Measurements from ENCODE around the gene NIN. TPM values are rescaled to one million over a fixed set of nuclear protein-coding genes. Genes with fewer than 3 reads are reported as not detected.
A peak's percentile ranks its signal among the peaks of the same experiment; 100 is the strongest.

The NIN gene
- 10 to 100 TPM; 94.5 to 95.2 TPM for total RNA-seq

DNA sequence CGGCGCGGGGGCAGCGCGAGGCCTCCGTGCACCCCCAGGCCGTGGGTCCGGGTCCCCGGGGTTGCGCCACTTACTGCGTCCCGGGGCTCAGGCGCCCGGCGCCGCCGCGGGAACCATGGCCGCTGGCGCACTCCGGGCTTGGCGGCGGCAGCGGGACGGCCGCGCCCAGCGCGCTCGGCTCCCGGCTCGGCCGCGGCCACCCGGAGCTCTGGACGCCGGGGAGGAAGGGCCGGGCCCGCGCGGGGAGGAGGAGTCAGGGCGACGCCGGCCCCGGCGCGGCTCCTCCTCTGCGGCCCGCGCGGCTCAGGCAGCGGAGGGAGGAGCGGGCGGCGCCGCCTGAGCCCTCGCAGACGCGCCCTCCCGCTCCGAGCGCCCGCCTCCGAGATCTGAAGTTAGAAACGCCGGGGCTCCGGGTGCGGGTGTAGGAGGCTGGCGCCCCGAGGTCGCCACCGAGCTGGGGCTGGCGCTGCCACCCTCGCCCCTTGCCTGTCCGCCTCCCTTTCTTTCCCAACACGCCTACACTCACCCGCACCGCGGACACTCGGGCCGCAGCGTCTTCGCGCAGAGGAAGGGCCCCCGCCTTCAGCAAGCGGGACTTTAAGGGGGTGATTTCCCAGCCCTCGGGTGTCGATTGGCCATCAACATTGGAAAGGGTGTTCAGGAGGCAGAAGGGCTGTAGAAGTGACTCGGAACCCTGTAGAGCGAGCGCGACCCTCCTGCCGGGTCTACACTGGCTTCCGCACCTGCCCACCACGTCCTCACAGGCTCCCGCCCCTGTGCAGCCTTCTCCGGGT is at the start of gene NIN:
NIN (minus strand) TSS at position 231 of the 794 bp plus-strand sequence. CDS start 9,106 bp downstream, outside the sequence.
- no peaks in the 10 kb centered on the region for H3K9me3 Mint-ChIP-seq

GRCh38 chr14:50875359-50876070 is 44.6 kb upstream of the NIN start:
- peaks cover 39% of the 10 kb centered on the region for H3K4me1 Mint-ChIP-seq
- peaks cover 82% of the 10 kb centered on the region for H3K27me3 Mint-ChIP-seq
- peak overlapping the region; percentile 5 for H3K4me3 Mint-ChIP-seq
- peak; percentile 85 for DNase-seq
- CTCF ChIA-PET = interaction anchor here (0.6 to 1.1 kb wide), 2 partner anchors 15 to 18 kb away, joined by 3 to 4 read pairs; no protein-coding TSS in a partner anchor
- H3K27ac Mint-ChIP-seq = no peak overlapping the region
- POLR2A ChIA-PET = no interaction called here
- H3K36me3 Mint-ChIP-seq (ENCODE audit: low read depth) = no peaks in the 10 kb centered on the region
- H3K9me3 Mint-ChIP-seq = no peaks in the 10 kb centered on the region

More for the DNA sequence above, at the start of gene NIN:
- CTCF ChIA-PET = interaction anchor here (0.8 to 1.4 kb wide), 3 partner anchors 9 to 29 kb away, joined by 4 to 5 read pairs (median 5); no protein-coding TSS in a partner anchor
- Mint-ChIP-seq H3K27ac (peak within 1 kb of the TSS; percentile 94), H3K4me3 (peak within 1 kb of the TSS; percentile 98), H3K27me3 (peaks cover 11% of the 10 kb centered on the region), H3K4me1 (peaks cover 61% of the 10 kb centered on the region), H3K36me3 (ENCODE audit: low read depth) (peaks cover 26% of the 10 kb centered on the region)
- DNase-seq = peak; percentile 78
- POLR2A ChIA-PET = no interaction called here

- no peaks in the 10 kb centered on the region for H3K9me3 Mint-ChIP-seq
- ChIA-PET POLR2A (no interaction called here), CTCF (interaction anchor here (0.6 to 1.1 kb wide), 2 partner anchors 14 to 17 kb away, joined by 3 to 4 read pairs; no protein-coding TSS in a partner anchor)
- no peak for DNase-seq
- no peaks in the 10 kb centered on the region for H3K36me3 Mint-ChIP-seq (ENCODE audit: low read depth)
- H3K4me3 Mint-ChIP-seq = peak overlapping the region; percentile 5
- peaks cover 83% of the 10 kb centered on the region for H3K27me3 Mint-ChIP-seq
- no peak overlapping the region for H3K27ac Mint-ChIP-seq
- peaks cover 39% of the 10 kb centered on the region for H3K4me1 Mint-ChIP-seq
Measured at GRCh38 chr14:50874757-50875156, 43.8 kb upstream of the NIN start.

DNA sequence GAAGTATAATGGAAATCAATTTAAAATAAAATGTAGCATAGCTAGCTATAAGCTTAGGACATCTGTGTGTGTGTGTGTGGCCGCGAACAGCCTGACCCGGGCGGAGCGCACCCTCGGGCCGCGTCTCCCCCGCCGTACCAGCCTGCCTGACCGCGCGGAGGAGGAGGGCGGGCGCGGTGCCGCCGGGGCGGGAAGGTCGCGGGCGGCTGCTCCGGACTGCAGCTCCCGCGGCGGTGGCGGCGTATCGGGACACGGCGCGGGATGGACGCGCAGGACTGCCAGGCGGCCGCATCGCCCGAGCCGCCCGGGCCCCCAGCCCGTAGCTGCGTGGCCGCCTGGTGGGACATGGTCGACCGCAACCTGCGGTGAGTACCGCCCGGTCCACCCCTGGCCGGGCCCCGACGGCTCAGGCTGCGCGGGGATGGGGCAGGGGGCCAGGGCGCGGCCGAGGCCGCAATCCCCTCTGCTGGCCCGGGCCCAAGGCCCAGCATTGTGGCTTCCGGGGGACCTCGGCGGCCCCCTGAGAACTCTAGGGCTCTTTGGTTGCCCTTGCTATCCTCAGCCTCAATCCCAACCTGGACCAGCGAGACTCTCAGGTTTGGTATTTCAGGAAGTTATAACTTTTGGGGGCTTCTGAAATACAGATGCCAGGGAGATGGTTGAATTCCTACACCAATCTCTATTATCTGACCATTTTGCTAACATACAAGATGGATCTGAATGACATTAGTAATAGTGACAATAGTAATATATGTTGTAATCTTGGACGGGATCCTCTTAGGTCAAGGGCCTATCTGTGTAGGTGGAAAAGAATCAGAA is 41.2 kb upstream of the NIN start, which contains the start of gene ABHD12B:
ABHD12B (plus strand) TSS at position 140 of the 819 bp plus-strand sequence; CDS start at position 262, 122 bp downstream.
- Mint-ChIP-seq H3K4me3 (no peak within 1 kb of the TSS), H3K9me3 (no peaks in the 10 kb centered on the region), H3K36me3 (ENCODE audit: low read depth) (no peaks in the 10 kb centered on the region), H3K4me1 (peaks cover 39% of the 10 kb centered on the region), H3K27me3 (peaks cover 80% of the 10 kb centered on the region), H3K27ac (no peak within 1 kb of the TSS)
- ChIA-PET POLR2A (no interaction called here), CTCF (interaction anchor here (0.6 kb wide), 1 partner anchor 60 kb away, joined by 5 read pairs; no protein-coding TSS in a partner anchor)
- DNase-seq = no peak

DNA sequence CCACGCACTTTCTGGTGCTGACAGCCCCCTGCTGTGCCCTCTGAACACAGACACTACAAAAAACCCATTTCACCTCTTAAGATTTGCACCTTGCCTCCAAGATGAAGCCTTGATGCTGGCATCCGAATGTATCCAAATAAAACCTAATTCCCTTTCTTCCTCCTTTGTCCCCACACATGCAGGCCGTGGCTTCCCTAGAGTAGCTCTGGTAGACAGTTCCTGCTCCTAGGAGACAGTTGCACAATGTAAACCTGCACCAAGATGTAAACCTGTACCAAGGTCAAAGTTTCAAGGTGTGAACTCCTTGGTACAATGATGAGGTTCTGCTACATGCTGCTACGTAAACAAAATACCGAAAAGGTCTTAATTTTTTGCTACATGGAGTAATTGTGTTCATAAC is 40.3 kb upstream of the NIN start:
- Mint-ChIP-seq H3K36me3 (ENCODE audit: low read depth) (no peaks in the 10 kb centered on the region), H3K4me1 (peaks cover 38% of the 10 kb centered on the region), H3K4me3 (no peak overlapping the region), H3K9me3 (no peaks in the 10 kb centered on the region), H3K27ac (no peak overlapping the region), H3K27me3 (peaks cover 79% of the 10 kb centered on the region)
- no peak for DNase-seq
- POLR2A ChIA-PET = no interaction called here
- CTCF ChIA-PET = interaction anchor here (1.2 to 1.4 kb wide), 2 partner anchors 11 to 42 kb away, joined by 3 to 12 read pairs; no protein-coding TSS in a partner anchor

DNA sequence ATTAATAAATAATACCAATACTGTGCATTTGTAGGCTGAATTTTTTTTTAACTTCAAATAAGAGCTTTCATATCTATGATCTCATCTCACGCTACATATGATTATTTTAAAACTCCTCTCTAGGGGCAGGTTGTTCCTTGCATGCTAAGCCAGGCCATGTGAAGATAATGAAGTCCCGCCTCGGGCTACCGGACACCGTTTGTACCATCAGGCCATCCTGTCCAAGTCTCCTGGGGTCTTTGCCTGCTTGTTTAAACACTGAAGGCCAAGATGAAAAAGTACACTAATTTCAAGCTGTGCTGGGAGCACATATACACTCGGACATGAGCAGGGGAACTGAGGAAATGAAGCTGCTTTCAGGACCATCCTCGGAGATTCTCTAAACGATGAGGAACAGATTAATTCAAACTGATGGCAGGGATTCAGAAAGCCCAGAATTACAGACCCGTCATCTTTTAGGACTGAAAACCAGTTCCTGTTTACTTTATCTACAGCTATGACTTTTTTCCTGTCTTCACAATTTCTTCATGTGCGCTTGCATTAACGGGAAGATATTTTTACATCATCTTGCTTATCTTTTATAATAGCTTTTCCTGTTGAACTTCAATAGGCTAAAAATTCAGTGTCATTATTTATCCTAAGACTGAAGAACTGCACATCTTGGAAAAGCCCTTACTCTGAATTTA is 34.6 kb upstream of the NIN start:
- peaks cover 58% of the 10 kb centered on the region for H3K27me3 Mint-ChIP-seq
- no peaks in the 10 kb centered on the region for H3K9me3 Mint-ChIP-seq
- ChIA-PET CTCF (no interaction called here), POLR2A (interaction anchor here (0.6 kb wide), 1 partner anchor 38 kb away, joined by 8 read pairs; no protein-coding TSS in a partner anchor)
- no peak for DNase-seq
- no peaks in the 10 kb centered on the region for H3K36me3 Mint-ChIP-seq (ENCODE audit: low read depth)
- peaks cover 5% of the 10 kb centered on the region for H3K4me1 Mint-ChIP-seq
- H3K4me3 Mint-ChIP-seq = no peak overlapping the region
- no peak overlapping the region for H3K27ac Mint-ChIP-seq

- H3K4me3 Mint-ChIP-seq = no peak overlapping the region
- H3K4me1 Mint-ChIP-seq = peaks cover 11% of the 10 kb centered on the region
- no peak overlapping the region for H3K27ac Mint-ChIP-seq
- ChIA-PET POLR2A (no interaction called here), CTCF (no interaction called here)
- peaks cover 52% of the 10 kb centered on the region for H3K27me3 Mint-ChIP-seq
- no peaks in the 10 kb centered on the region for H3K9me3 Mint-ChIP-seq
- H3K36me3 Mint-ChIP-seq (ENCODE audit: low read depth) = no peaks in the 10 kb centered on the region
- no peak for DNase-seq
Measured at GRCh38 chr14:50864946-50865345, 34.0 kb upstream of the NIN start.

DNA sequence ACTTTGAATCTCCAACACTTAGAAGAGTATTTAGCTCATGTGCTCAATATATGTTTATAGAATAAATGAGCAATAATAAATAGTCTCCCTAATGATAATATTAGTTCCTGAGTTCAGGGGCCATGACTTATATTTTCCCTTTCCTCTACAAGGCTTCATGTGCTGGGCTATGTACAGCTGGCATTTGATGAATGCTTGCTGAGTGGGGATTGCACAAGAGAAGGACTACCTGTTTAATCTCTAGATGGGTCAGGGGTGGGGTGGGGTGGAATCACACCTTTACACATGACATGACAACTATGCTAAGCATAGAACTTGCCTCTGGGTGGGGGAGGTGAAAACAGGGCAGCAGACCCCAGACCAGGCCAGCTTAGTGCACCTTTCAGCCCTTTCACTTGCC is 33.3 kb upstream of the NIN start:
- CTCF ChIA-PET = no interaction called here
- DNase-seq = no peak
- POLR2A ChIA-PET = no interaction called here
- Mint-ChIP-seq H3K4me1 (peaks cover 15% of the 10 kb centered on the region), H3K4me3 (no peak overlapping the region), H3K27me3 (peaks cover 45% of the 10 kb centered on the region), H3K9me3 (no peaks in the 10 kb centered on the region), H3K36me3 (ENCODE audit: low read depth) (no peaks in the 10 kb centered on the region), H3K27ac (no peak overlapping the region)

- no peak for DNase-seq
- H3K27me3 Mint-ChIP-seq = peaks cover 28% of the 10 kb centered on the region
- peaks cover 18% of the 10 kb centered on the region for H3K4me1 Mint-ChIP-seq
- ChIA-PET CTCF (no interaction called here), POLR2A (no interaction called here)
- H3K27ac Mint-ChIP-seq = peak overlapping the region; percentile 34
- H3K4me3 Mint-ChIP-seq = no peak overlapping the region
- no peaks in the 10 kb centered on the region for H3K9me3 Mint-ChIP-seq
- no peaks in the 10 kb centered on the region for H3K36me3 Mint-ChIP-seq (ENCODE audit: low read depth)
Measured at GRCh38 chr14:50862036-50862570, 31.1 kb upstream of the NIN start.

DNA sequence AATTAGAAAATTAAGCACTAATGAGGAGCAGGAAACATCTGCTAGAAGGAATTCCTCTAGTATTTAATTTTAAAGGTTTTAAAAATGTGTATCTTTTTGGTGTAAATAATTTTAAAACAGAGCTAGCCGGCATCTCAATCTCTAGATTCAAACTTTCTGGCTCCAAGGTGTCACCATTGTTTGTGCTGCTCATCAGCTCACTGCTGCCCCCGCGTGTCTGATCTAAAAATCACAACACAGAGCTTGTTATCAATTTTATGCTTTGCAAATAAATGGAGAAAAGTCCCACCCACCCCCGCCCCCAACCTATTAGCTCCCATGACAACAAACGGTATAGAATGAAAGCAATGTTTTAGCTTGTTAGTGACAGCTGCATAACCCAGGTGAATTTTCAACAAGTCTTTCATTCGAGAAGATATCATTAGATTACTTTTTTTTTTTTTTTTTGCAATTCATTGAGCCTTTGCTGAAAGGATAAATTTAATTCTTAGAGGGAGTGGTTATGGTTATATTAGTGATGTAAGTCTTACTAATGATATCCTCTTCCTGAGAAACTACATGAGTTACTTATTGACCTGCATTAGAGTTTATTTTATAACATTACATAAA is 29.6 kb upstream of the NIN start:
- Mint-ChIP-seq H3K36me3 (ENCODE audit: low read depth) (no peaks in the 10 kb centered on the region), H3K9me3 (no peaks in the 10 kb centered on the region), H3K27me3 (peaks cover 16% of the 10 kb centered on the region), H3K4me3 (peak overlapping the region; percentile 84), H3K4me1 (peaks cover 18% of the 10 kb centered on the region), H3K27ac (peak overlapping the region; percentile 96)
- ChIA-PET CTCF (interaction anchor here (0.5 to 3.5 kb wide), 36 partner anchors 9 to 1129 kb away, joined by 3 to 31 read pairs (median 3); no protein-coding TSS in a partner anchor), POLR2A (interaction anchor here (0.6 to 1.2 kb wide), 6 partner anchors 31 to 518 kb away, joined by 3 to 8 read pairs (median 4); no protein-coding TSS in a partner anchor)
- DNase-seq = peak; percentile 92

GRCh38 chr14:50859296-50859624 is 28.3 kb upstream of the NIN start:
- DNase-seq = no peak
- Mint-ChIP-seq H3K9me3 (no peaks in the 10 kb centered on the region), H3K4me3 (peak overlapping the region; percentile 84), H3K4me1 (peaks cover 18% of the 10 kb centered on the region), H3K27ac (peak overlapping the region; percentile 96), H3K36me3 (ENCODE audit: low read depth) (no peaks in the 10 kb centered on the region), H3K27me3 (peaks cover 11% of the 10 kb centered on the region)
- CTCF ChIA-PET = interaction anchor here (0.6 to 3.5 kb wide), 10 partner anchors 8 to 1225 kb away, joined by 3 to 31 read pairs (median 7); no protein-coding TSS in a partner anchor
- POLR2A ChIA-PET = no interaction called here
